Raji (cell line): ENCODE data around the gene ZWILCH.

Experiments used
- POLR2A ChIP-seq: IDR thresholded peaks from 2 replicates; pipeline ENCODE4 v1.6.1; 2011; ENCODE audit warnings: low read depth, low read length, control low read depth; ENCODE audit not compliant: insufficient read depth

ZWILCH gene

GRCh38 chr15:66586155-66586976 lies 81.2 kb downstream of the ZWILCH start:
- TF ChIP-seq POLR2A, result no peak

- TF ChIP-seq POLR2A, result no peak
These were observed 81.9 kb downstream of the ZWILCH start for GRCh38 chr15:66587020-66587419.

GRCh38 chr15:66587749-66588148 lies 82.6 kb downstream of the ZWILCH start:
- no peak for TF ChIP-seq POLR2A

GRCh38 chr15:66588537-66588936 lies 83.4 kb downstream of the ZWILCH start:
- TF ChIP-seq POLR2A, result no peak

- no peak for TF ChIP-seq POLR2A
These were observed 83.8 kb downstream of the ZWILCH start for GRCh38 chr15:66588971-66589370.

- no peak for TF ChIP-seq POLR2A
These were observed 85.3 kb downstream of the ZWILCH start for GRCh38 chr15:66590435-66590834.

- no peak for TF ChIP-seq POLR2A
These were observed 86.3 kb downstream of the ZWILCH start for GRCh38 chr15:66591322-66591862.

- no peak for TF ChIP-seq POLR2A
These were observed 87.5 kb downstream of the ZWILCH start for GRCh38 chr15:66592505-66593218.

- no peak for TF ChIP-seq POLR2A
These were observed 88.2 kb downstream of the ZWILCH start for GRCh38 chr15:66593219-66593780.

GRCh38 chr15:66594344-66594743 lies 89.2 kb downstream of the ZWILCH start:
- no peak for TF ChIP-seq POLR2A

GRCh38 chr15:66594836-66595235 lies 89.7 kb downstream of the ZWILCH start:
- no peak for TF ChIP-seq POLR2A

GRCh38 chr15:66595332-66595731 lies 90.2 kb downstream of the ZWILCH start:
- TF ChIP-seq POLR2A, result no peak

- no peak for TF ChIP-seq POLR2A
These were observed 90.9 kb downstream of the ZWILCH start for GRCh38 chr15:66595931-66596545.

GRCh38 chr15:66598095-66598815 lies 93.1 kb downstream of the ZWILCH start:
- TF ChIP-seq POLR2A, result no peak
